ENCODE results near the gene ZSWIM6. TPM values are rescaled to one million over a fixed set of nuclear protein-coding genes. Genes with fewer than 3 reads are reported as not detected.

The ZSWIM6 gene
- total and polyA plus RNA-seq, 2 experiments from 2014 or later: 9.0 to 12.7 TPM

DNA sequence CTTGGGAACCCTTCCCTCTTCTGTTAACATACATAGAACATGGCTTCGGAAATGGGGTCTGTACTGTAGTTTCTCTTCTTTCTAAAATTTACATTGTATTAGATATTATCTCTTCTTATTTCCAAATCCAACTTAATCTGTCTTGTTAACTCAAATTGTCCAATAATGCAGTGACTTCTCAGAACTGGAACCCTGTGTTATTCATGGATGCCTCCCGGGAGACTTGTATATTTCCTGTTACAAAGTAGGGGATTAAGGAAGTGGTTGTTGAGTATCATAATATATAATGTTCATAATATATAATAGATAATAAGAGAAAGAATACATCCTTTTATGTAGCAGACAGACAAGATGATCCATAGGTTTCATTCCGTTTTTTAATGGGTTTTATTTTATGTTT, 128.4 kb downstream of the ZSWIM6 start:
- Histone ChIP-seq H3K9me2 (replicated peaks; ENCODE audit: insufficient read depth) (no peaks in the 10 kb centered on the region), H3K9me3 (ENCODE audit: low read depth) (no peaks in the 10 kb centered on the region), H3K27ac (no peak overlapping the region), H4K20me1 (ENCODE audit: insufficient read depth, poor library complexity, severe bottlenecking) (peaks cover 23% of the 10 kb centered on the region), H3K36me3 (replicated peaks; ENCODE audit: insufficient read depth, low read depth) (no peaks in the 10 kb centered on the region), H3K4me3 (no peak overlapping the region), H2AFZ (no peak overlapping the region), H3K4me2 (no peak overlapping the region), H3K27me3 (no peaks in the 10 kb centered on the region), H3K4me1 (ENCODE audit: insufficient read depth) (no peaks in the 10 kb centered on the region), H3K79me2 (peaks cover 86% of the 10 kb centered on the region)
- TF ChIP-seq, protein P1, sequence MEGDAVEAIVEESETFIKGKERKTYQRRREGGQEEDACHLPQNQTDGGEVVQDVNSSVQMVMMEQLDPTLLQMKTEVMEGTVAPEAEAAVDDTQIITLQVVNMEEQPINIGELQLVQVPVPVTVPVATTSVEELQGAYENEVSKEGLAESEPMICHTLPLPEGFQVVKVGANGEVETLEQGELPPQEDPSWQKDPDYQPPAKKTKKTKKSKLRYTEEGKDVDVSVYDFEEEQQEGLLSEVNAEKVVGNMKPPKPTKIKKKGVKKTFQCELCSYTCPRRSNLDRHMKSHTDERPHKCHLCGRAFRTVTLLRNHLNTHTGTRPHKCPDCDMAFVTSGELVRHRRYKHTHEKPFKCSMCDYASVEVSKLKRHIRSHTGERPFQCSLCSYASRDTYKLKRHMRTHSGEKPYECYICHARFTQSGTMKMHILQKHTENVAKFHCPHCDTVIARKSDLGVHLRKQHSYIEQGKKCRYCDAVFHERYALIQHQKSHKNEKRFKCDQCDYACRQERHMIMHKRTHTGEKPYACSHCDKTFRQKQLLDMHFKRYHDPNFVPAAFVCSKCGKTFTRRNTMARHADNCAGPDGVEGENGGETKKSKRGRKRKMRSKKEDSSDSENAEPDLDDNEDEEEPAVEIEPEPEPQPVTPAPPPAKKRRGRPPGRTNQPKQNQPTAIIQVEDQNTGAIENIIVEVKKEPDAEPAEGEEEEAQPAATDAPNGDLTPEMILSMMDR (IDR thresholded peaks at IDR 0.05; ENCODE audit: poor library complexity): no peak
- TF ChIP-seq EZH2phosphoT487 (IDR thresholded peaks at IDR 0.05; ENCODE audit: low read depth, severe bottlenecking, unreplicated experiment) (no peak), EZH2 (IDR thresholded peaks at IDR 0.05; ENCODE audit: borderline replicate concordance) (no peak)
- WGBS (ENCODE audit: low lambda C conversion rate, missing lambda C conversion rate): 90% methylated on average over 3 of the region's 3 CpGs
- no peak for DNase-seq (ENCODE audit: low spot score)

DNA sequence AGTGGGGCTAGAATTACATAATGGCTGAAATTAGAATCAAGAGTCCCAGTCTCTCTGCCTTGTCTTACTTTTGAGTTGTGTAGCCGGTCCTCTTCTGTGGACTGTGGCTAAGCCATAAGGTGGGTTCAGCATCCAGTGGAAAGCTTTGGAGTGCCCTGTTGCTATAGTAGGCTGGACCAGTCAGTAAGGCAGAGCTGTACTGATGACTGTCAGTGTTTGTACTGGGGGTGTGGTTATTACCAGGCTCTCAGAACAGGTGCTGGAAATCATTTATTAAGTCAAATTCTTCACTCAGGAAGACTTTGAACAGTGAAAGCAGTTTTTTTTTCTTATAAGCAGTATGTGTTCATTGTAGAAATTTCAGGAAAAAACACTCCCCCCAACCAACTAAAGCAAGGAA, 129.4 kb downstream of the ZSWIM6 start:
- DNase-seq (ENCODE audit: low spot score): peak; percentile 35
- H3K9me3 ChIP-seq (ENCODE audit: low read depth): no peaks in the 10 kb centered on the region
- peaks cover 4% of the 10 kb centered on the region for H3K4me1 ChIP-seq (ENCODE audit: insufficient read depth)
- 90% methylated on average over 1 of the region's 1 CpG for WGBS (ENCODE audit: low lambda C conversion rate, missing lambda C conversion rate)
- no peak overlapping the region for H3K27ac ChIP-seq
- no peaks in the 10 kb centered on the region for H3K27me3 ChIP-seq
- no peaks in the 10 kb centered on the region for H3K36me3 ChIP-seq (replicated peaks; ENCODE audit: insufficient read depth, low read depth)
- no peak overlapping the region for H2AFZ ChIP-seq
- no peaks in the 10 kb centered on the region for H3K9me2 ChIP-seq (replicated peaks; ENCODE audit: insufficient read depth)
- H3K79me2 ChIP-seq: peaks cover 88% of the 10 kb centered on the region
- H3K4me2 ChIP-seq: no peak overlapping the region
- TF ChIP-seq, protein P1 (IDR thresholded peaks at IDR 0.05; ENCODE audit: poor library complexity): no peak
- TF ChIP-seq EZH2phosphoT487 (IDR thresholded peaks at IDR 0.05; ENCODE audit: low read depth, severe bottlenecking, unreplicated experiment): no peak
- no peak for TF ChIP-seq EZH2 (IDR thresholded peaks at IDR 0.05; ENCODE audit: borderline replicate concordance)
- peaks cover 23% of the 10 kb centered on the region for H4K20me1 ChIP-seq (ENCODE audit: insufficient read depth, poor library complexity, severe bottlenecking)
- no peak overlapping the region for H3K4me3 ChIP-seq

DNA sequence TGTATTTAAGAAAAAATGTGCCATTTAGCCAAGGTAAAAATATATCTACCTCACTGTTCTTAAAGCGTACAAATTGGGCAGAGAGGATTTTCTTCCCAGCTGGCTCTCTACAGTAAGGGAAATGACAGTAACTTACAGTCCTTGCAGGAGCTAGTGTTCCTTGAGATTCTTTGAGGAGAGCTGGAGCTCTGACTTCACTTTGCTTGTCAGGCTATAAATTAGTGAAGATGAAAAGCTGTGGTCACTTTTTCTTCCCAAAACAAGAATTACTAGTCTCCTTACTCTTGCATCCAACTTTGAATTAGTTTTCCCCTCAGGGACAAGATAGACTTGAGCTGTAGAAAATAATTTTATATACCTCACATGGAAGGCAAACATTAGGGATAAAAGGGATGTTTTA, 129.9 kb downstream of the ZSWIM6 start:
- H4K20me1 ChIP-seq (ENCODE audit: insufficient read depth, poor library complexity, severe bottlenecking): peaks cover 23% of the 10 kb centered on the region
- TF ChIP-seq EZH2phosphoT487 (IDR thresholded peaks at IDR 0.05; ENCODE audit: low read depth, severe bottlenecking, unreplicated experiment): no peak
- no peak for TF ChIP-seq EZH2 (IDR thresholded peaks at IDR 0.05; ENCODE audit: borderline replicate concordance)
- TF ChIP-seq, protein P1 (IDR thresholded peaks at IDR 0.05; ENCODE audit: poor library complexity): no peak
- no peak for DNase-seq (ENCODE audit: low spot score)
- H2AFZ ChIP-seq: no peak overlapping the region
- H3K36me3 ChIP-seq (replicated peaks; ENCODE audit: insufficient read depth, low read depth): no peaks in the 10 kb centered on the region
- no peaks in the 10 kb centered on the region for H3K27me3 ChIP-seq
- H3K4me2 ChIP-seq: no peak overlapping the region
- H3K9me2 ChIP-seq (replicated peaks; ENCODE audit: insufficient read depth): no peaks in the 10 kb centered on the region
- H3K27ac ChIP-seq: no peak overlapping the region
- H3K4me3 ChIP-seq: no peak overlapping the region
- WGBS (ENCODE audit: low lambda C conversion rate, missing lambda C conversion rate): 87% methylated on average over 1 of the region's 1 CpG
- peaks cover 92% of the 10 kb centered on the region for H3K79me2 ChIP-seq
- H3K4me1 ChIP-seq (ENCODE audit: insufficient read depth): peaks cover 5% of the 10 kb centered on the region
- H3K9me3 ChIP-seq (ENCODE audit: low read depth): no peaks in the 10 kb centered on the region

DNA sequence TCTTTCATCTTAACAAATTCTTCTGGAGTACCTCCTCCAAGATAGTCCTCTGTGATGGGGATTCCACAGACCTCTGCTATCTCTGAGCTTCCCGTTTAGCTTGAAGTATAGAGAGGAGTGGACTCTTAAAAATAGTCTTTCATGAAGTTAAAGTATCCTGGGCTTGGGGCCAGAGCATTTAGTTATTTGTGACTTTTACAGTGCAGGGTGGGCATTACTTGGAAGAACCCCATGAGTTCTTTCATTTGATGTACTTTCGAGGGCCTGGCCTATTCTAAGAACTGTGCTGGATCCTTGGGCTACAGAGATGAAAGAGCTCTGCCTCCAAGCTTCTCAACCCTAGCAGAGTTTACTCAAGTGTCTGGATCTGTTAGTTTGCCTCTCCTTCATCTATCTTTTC, 131.5 kb downstream of the ZSWIM6 start:
- WGBS (ENCODE audit: low lambda C conversion rate, missing lambda C conversion rate): 66% methylated on average over 2 of the region's 2 CpGs
- no peak for DNase-seq (ENCODE audit: low spot score)
- Histone ChIP-seq H2AFZ (no peak overlapping the region), H3K36me3 (replicated peaks; ENCODE audit: insufficient read depth, low read depth) (no peaks in the 10 kb centered on the region), H3K4me1 (ENCODE audit: insufficient read depth) (peaks cover 5% of the 10 kb centered on the region), H3K27me3 (no peaks in the 10 kb centered on the region), H4K20me1 (ENCODE audit: insufficient read depth, poor library complexity, severe bottlenecking) (peaks cover 24% of the 10 kb centered on the region), H3K4me3 (no peak overlapping the region), H3K79me2 (peaks cover 91% of the 10 kb centered on the region), H3K4me2 (no peak overlapping the region), H3K27ac (no peak overlapping the region), H3K9me3 (ENCODE audit: low read depth) (no peaks in the 10 kb centered on the region), H3K9me2 (replicated peaks; ENCODE audit: insufficient read depth) (no peaks in the 10 kb centered on the region)
- TF ChIP-seq, protein P1 (IDR thresholded peaks at IDR 0.05; ENCODE audit: poor library complexity): no peak
- TF ChIP-seq EZH2 (IDR thresholded peaks at IDR 0.05; ENCODE audit: borderline replicate concordance) (no peak), EZH2phosphoT487 (IDR thresholded peaks at IDR 0.05; ENCODE audit: low read depth, severe bottlenecking, unreplicated experiment) (no peak)
